ENCODE data around the gene KCNIP3.
"Not testable (repeated sequence)": the region's sequence is repeated elsewhere in the genome, so short reads cannot be mapped to it uniquely, and the experiment has no call there.

- TF ChIP-seq, protein P1, sequence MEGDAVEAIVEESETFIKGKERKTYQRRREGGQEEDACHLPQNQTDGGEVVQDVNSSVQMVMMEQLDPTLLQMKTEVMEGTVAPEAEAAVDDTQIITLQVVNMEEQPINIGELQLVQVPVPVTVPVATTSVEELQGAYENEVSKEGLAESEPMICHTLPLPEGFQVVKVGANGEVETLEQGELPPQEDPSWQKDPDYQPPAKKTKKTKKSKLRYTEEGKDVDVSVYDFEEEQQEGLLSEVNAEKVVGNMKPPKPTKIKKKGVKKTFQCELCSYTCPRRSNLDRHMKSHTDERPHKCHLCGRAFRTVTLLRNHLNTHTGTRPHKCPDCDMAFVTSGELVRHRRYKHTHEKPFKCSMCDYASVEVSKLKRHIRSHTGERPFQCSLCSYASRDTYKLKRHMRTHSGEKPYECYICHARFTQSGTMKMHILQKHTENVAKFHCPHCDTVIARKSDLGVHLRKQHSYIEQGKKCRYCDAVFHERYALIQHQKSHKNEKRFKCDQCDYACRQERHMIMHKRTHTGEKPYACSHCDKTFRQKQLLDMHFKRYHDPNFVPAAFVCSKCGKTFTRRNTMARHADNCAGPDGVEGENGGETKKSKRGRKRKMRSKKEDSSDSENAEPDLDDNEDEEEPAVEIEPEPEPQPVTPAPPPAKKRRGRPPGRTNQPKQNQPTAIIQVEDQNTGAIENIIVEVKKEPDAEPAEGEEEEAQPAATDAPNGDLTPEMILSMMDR (IDR thresholded peaks at IDR 0.05), result not testable (repeated sequence)
- not testable (repeated sequence) for TF ChIP-seq POLR2A (IDR thresholded peaks at IDR 0.05); POLR2AphosphoS5 (IDR thresholded peaks at IDR 0.05; ENCODE audit: insufficient read depth in 1 of 2, low read depth in 1 of 2)
Measured at GRCh38 chr2:95434507-95435076, 137.4 kb downstream of the KCNIP3 start.

All from vagina (tissue), 2 donors.